GM19455 (cell line): ENCODE results near the gene GRB10.

Source experiments
- ATAC-seq: cut with Tn5 transposase; IDR thresholded peaks from one replicate; pipeline ENCODE4 v1.9.1; 2021; ENCODE audit not compliant: unreplicated experiment

The GRB10 gene

DNA sequence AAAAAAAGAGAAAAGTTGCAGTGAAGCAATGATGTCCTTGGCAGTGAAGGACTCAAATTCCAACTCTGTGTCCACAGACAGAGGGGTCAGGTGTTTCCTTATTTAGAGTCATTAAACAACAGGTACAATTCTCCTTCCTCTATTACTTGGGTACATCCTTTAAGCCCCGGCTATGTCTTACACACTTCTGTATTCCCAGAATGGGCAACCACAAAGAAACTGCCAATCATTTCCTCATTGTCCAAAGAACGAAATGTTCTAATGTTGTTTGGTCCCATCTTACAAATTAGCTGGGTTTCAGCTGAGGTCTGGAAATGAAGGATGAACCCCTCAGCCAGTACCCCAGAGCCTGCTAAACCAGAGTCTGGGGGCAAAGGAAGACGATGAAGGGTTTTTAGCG, 59.5 kb downstream of the GRB10 start:
- no peak for ATAC-seq

DNA sequence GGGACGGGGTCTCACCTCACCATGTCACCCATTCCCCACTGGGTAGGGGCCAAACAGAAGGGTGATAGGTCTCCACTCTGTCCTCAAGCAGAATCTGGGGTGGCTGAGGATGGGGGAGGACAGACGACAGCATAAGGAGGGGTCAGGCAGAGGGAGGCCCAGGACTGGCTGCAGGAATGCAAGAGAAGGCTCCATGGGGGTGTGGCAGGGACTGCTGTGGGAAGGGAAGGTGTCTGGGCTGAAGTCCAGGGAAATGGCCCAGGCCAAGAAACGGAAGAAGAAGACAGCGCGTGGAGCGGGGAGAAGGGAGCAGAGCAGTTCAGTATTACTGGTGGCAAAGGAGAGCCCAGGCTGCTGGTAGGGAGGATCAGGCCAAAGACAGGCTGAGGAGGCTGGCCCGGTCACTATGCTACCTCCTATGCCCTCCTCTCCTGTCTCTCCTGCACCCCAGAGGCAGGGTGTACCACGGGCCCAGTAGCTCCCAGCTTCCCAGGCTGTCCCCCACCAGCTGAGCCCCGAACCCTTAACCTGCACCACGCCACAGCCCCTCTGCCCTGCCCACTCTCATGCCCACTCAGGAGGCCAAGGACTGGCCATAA, 60.9 kb downstream of the GRB10 start:
- no peak for ATAC-seq

GRCh38 chr7:50721160-50721559, 61.5 kb downstream of the GRB10 start:
- no peak for ATAC-seq

DNA sequence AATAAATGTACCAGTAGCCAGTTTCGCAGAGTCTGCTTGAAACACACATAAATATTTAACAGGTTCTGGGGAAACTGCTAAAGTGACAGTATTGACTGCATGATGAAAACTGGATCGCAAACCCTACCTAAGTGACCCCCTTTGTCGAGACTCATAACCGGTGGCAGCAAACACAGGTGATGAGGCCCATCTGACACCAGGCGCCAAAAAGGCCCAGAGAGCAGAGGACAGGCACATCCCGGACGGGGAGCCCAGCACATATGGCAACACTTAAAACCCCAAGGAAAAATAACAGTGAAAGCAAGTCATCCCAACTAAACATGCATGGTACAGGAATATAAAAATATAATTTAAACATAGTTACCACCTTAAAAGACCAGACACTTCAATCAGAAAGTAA, 62.4 kb downstream of the GRB10 start:
- ATAC-seq: no peak

GRCh38 chr7:50718876-50719275, 63.8 kb downstream of the GRB10 start:
- no peak for ATAC-seq

DNA sequence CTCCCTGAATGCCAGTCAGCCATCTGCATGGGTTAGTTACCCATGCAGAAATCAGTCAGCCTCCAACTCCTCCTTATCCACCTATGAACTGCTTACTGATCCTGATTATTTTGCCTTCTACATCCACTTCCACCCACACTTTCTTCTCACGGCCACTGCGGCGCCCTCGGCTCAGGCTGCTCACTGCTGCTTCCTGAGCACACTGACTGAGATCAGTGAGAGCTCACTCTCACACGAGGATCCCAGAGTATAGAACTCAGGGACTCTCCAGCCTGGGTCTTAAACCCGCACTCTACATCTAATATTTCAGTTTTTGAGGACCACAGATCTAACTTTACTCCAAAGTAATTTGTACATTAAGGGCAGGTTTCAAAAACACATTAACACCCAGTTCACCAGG, 64.4 kb downstream of the GRB10 start:
- ATAC-seq: no peak

GRCh38 chr7:50717181-50717580, 65.5 kb downstream of the GRB10 start:
- no peak for ATAC-seq

- no peak for ATAC-seq
Observed at GRCh38 chr7:50714857-50715256, 67.8 kb downstream of the GRB10 start.

DNA sequence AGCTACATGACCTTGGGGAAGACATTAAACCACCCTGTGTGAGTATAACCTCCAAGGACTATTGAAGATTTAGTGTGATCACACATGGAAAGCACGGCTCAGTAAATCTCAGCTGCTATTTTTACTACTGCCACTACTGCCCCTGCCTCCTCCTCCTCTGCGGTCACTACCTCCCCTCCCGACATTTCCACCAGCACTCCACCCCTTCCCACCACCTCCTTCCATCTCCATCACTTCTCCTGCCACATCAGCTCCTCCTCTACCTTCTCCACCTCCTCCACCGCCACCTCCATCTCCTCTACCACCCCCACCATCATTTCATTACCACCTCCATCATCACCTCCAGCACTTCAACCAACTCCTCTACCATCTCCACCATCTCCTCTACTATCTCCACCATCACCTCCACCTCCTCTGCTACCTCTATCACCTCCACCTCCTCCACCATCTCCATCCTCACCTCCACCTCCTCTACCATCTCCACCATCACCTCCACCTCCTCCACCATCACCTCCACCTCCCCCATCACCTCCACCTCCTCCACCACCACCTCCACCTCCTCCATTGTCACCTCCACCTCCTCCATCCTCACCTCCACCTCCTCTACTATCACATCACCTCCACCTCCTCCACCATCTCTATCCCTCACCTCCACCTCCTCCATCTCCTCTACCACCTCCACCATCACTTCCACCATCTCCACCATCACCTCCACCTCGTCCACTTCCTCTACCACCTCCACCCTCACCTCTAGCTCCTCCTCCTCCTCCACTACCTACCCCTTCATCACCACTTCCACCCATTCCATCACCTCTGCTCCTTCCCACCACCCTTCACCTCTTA, 69.4 kb downstream of the GRB10 start:
- no peak for ATAC-seq

- ATAC-seq: no peak
Observed at GRCh38 chr7:50712252-50713122, 70.2 kb downstream of the GRB10 start.

DNA sequence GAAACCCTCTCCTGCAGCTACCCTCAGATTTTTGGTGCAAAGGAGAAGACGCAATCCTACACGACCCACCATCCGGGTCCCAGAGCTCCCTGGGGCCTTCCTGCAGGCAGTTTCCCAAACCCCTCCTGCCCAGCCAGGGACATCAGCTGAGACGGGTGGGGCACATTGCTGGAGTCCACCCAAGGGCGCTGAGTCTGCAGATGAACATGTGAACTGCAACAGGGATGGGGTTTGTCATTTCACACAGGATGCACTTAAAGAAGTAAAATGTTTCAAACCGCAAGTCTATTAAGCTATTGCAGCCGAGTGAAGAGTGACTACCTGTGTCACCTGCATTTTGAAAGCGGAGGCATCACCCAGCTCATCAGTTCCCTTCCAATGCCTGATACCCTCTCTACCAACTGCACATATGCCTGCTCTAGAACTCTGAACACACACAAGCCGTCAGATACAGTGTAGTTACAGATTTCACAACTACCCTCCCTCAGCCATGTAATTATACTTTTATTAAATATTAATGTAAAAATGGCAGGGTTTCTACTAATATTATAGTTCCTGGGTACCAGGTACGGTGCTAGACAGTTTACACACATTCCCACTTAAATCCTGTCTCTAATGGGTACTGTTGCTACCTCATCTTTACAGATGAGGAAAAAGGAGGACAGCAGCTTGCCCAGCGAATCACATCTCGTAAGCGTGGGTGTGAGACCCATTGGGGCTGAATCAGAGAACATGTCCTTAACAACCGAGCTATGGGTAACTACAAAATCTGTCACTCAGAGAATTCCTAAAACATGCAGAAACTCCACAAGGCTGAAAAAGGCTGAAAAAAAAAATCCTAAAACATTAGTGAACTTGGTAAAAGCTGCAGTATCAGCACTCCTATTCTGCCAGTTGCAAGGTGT, 71.2 kb downstream of the GRB10 start:
- ATAC-seq: no peak

GRCh38 chr7:50710441-50711154, 72.1 kb downstream of the GRB10 start:
- no peak for ATAC-seq

GRCh38 chr7:50709151-50709550, 73.5 kb downstream of the GRB10 start:
- ATAC-seq: no peak

DNA sequence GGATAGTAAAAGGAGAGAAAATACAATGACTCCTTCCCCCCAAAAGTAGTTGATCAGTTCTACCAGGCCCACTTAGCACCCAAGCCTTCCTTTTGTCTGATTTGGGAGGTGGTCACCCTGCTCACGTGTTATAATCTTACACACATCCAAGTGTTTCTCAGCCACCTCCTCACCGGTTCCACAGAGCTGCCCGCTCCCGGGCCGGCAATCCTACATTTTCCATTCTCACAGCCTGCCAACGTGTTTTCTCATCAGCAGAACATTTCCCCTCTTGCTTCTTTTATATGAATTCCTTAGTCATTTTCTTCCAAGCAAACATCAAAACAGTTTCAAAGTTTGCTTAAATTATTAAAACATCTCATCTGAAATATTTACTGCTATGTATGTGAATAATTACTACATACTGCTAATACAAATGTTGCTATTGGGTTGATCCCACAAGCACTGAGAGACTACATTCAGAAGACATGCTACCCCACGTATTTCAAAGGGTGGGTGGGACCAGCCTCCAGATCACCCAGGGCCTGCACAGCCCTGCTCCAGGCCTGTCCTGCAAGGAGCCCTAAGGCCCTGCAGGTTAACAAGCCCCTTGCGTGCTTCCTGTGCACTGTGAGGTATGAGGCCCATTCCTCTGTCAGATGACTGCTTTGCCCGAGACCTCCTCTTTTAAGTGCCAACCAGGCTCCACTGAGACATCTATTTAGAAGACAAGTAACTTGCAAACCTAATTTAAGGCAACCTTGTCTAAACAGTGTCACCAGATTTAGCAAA, 75.3 kb downstream of the GRB10 start:
- ATAC-seq: no peak

DNA sequence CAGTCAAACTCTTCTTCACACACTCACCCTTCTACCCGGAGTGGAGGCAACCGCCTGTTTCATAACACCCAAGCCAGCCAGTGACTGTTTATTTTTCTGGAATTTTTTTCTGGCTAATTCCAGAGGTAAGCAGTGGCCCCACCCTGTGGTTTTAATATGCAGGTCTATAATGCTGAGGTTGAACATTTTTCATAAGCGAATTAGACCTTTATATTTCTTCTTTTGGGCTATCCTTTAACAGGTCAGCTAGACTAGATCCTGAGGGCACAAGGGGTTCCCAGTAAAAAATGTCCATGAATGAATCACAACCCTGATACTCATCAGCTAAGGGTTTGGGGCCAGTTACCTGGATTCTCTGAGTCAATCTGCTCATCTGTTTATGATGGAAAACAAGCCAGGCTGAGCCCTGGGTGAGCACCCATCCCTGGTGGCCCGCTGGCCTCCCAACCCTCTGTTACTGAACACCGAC, 76.2 kb downstream of the GRB10 start:
- ATAC-seq: no peak

DNA sequence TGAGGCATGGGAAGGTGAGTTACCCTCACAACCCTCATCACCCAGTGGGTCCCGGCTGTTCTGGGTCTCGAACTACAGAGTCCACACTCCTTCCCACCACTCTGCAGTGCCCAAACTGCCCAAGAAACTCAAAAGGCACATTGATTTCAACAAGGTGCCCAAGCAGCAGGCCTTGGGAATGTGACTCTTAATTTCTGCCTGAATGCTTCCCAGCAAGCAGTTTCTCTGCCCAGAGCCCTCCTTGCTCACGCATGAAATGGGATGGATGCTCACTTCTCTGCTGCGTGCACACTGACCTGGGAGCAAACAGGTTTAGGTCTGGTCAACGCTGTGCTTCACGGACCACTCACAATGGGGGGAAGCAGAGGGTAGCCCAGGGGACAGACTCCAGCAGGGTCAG, 77.9 kb downstream of the GRB10 start:
- ATAC-seq: no peak

DNA sequence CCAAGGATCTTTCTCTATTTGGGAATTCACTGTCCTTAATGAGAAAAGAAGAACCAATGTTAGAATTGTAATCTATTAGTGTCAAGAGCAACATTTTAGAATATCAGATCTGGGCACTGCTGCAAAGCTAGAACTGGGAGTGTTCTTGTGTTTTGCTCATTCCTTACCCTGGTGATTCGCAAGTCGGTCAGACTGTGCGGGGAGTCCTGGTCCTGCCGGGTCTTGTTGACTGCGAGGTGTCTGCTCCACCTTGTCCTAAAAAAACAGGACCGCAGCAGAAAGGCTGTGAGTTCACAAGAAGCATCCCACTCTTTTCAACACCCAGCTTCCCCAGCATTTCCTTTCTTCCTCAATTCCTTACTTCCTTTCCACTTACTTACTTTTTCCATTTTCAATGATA, 79.0 kb downstream of the GRB10 start:
- ATAC-seq: no peak

DNA sequence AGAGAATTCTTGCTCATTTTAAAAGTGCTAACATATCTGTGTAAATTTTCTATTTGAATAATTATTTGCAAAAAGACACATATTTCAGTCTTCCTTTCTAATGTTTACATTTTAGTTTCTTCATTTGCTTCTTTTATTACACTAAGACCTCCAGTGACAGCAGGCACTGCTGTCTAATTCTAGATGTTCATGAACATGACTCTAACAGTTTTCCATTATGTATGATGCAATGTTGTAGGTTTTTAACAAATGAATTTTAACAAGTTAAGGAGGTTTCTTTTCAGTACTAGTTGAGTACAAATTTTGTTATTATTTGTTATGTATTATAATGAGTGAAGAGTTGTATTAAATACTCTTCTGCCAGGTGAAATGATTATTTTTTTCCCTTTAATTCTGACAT, 83.6 kb downstream of the GRB10 start:
- ATAC-seq: no peak

DNA sequence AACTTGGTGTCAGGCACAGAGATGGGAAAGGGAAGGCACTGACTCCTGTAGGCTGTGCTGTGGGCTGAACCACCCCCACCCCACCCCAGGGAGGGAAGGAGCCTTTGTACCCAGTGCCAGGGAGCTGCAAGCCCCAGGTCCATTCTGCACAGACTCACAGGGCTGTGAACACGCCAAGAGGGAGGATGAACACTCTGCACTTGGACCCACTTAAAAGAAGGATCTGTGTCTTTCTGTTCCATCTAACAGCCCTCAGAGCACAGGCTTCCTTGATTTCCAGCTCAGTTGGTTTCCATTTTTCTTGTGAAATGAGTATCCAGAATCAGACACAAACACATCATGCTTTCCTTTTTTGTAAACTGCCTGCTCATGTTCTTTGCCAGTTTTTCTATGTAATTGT, 84.9 kb downstream of the GRB10 start:
- no peak for ATAC-seq
